Tibial artery (tissue), 4 donors: ENCODE measurements around the gene TBPL2.
"Not testable (repeated sequence)": the region's sequence is repeated elsewhere in the genome, so short reads cannot be mapped to it uniquely, and the experiment has no call there.

ENCODE experiments used
- DNase-seq, 2 donors: peaks; one replicate each; pipeline ENCODE4 v3.0.0-alpha.2; 2019
- H3K27ac ChIP-seq, 2 donors: fragments of 200-600 bp; sonication (generic) in 1 of 2; 1 replicate in 1 of 2; 2 replicates in 1 of 2; pipeline ENCODE4 v1.5.1; 2018 to 2019; ENCODE audit warnings: mild to moderate bottlenecking in 1 of 2
- H3K27me3 ChIP-seq, 2 donors: fragments of 200-600 bp; sonication (generic) in 1 of 2; one replicate each; pipeline versions ENCODE4 v1.5.1 to v1.6.0; 2016 to 2019
- H3K36me3 ChIP-seq, 3 donors: fragments of 200-600 bp; sonication (generic) in 2 of 3; one replicate each; pipeline ENCODE4 v1.5.1; 2016 to 2019; ENCODE audit warnings: mild to moderate bottlenecking in 2 of 3
- H3K4me1 ChIP-seq, 4 donors: fragments of 200-600 bp; sonication (generic) in 2 of 4; 1 replicate in 3 of 4; 2 replicates in 1 of 4; pipeline ENCODE4 v1.5.1; 2016 to 2019
- H3K4me3 ChIP-seq, 2 donors: fragments of 200-600 bp; sonication (generic) in 1 of 2; 1 replicate in 1 of 2; 2 replicates in 1 of 2; pipeline ENCODE4 v1.5.1; 2018 to 2019; ENCODE audit warnings: mild to moderate bottlenecking in 2 of 2
- H3K9me3 ChIP-seq, 3 donors: fragments of 200-600 bp; sonication (generic) in 1 of 3; one replicate each; pipeline ENCODE4 v1.5.1; 2016 to 2019
- intact Hi-C: fragments of 100-400 bp; cut with DNase I; formaldehyde crosslinking; loops from one replicate; pipeline ENCODE4 v1.15.0; 2023; ENCODE audit warnings: low total_unique reads
- TF ChIP-seq, protein P1 (sequence below), 2 experiments: fragments of 200-600 bp in 1 of 2; fragments of 450-650 bp in 1 of 2; IDR thresholded peaks; one replicate each; pipeline ENCODE4 v1.5.1; 2017 to 2019; ENCODE audit warnings: antibody characterized with exemption in 2 of 2, mild to moderate bottlenecking in 1 of 2, moderate library complexity in 1 of 2

Gene TBPL2

DNA sequence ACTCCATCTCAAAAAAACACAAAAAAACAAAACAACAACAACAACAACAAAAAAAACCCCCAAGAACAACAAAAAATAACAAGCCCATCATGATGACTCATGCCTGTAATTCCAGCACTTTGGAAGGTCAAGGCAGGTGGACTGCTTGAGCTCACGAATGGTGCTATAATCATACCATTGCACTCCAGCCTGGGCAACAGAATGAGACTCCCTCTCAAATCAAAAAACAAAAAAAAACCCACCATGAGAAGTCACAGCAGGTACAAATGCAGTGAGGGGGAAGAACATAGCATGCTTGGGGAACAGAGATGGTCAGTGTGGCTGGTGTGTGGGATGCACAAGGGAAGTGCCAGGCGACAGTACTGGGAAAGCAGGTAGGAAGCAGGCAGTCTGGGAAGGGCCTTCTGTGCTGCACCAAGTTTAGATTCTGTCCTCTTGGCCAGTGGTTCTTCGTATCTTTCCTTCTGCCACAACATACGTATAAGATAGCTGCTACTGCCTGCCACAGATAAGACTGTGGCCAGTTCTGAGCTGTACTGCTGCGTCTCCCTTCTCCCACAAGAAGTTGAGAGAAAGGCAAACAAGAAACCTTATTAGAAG is 56.8 kb downstream of the TBPL2 start:
- peaks cover 0 to 34% (median 5%) of the 10 kb centered on the region in 4 donors for H3K4me1 ChIP-seq
- peaks cover 38 to 82% (median 42%) of the 10 kb centered on the region in 3 donors for H3K36me3 ChIP-seq
- H3K27ac ChIP-seq: peak overlapping the region; percentile 71 to 82
- intact Hi-C loops: no loop called here
- TF ChIP-seq, protein P1, sequence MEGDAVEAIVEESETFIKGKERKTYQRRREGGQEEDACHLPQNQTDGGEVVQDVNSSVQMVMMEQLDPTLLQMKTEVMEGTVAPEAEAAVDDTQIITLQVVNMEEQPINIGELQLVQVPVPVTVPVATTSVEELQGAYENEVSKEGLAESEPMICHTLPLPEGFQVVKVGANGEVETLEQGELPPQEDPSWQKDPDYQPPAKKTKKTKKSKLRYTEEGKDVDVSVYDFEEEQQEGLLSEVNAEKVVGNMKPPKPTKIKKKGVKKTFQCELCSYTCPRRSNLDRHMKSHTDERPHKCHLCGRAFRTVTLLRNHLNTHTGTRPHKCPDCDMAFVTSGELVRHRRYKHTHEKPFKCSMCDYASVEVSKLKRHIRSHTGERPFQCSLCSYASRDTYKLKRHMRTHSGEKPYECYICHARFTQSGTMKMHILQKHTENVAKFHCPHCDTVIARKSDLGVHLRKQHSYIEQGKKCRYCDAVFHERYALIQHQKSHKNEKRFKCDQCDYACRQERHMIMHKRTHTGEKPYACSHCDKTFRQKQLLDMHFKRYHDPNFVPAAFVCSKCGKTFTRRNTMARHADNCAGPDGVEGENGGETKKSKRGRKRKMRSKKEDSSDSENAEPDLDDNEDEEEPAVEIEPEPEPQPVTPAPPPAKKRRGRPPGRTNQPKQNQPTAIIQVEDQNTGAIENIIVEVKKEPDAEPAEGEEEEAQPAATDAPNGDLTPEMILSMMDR (IDR thresholded peaks at IDR 0.05): no peak
- DNase-seq: no peak
- no peaks in the 10 kb centered on the region for H3K9me3 ChIP-seq
- no peaks in the 10 kb centered on the region for H3K27me3 ChIP-seq
- H3K4me3 ChIP-seq: peak overlapping the region in 1 of 2 donors; percentile 3

- H3K27me3 ChIP-seq, H3K9me3 ChIP-seq, intact Hi-C loops: not testable (repeated sequence)
- peak overlapping the region in 1 of 2 donors; percentile 3 for H3K4me3 ChIP-seq
- peak overlapping the region; percentile 71 to 82 for H3K27ac ChIP-seq
- H3K36me3 ChIP-seq: peaks cover 41 to 85% (median 48%) of the 10 kb centered on the region in 3 donors
- H3K4me1 ChIP-seq: peaks cover 0 to 34% (median 5%) of the 10 kb centered on the region in 4 donors
- DNase-seq: peak in 1 of 2 donors; percentile 71
These were observed 57.4 kb downstream of the TBPL2 start for GRCh38 chr14:55383056-55383466.

DNA sequence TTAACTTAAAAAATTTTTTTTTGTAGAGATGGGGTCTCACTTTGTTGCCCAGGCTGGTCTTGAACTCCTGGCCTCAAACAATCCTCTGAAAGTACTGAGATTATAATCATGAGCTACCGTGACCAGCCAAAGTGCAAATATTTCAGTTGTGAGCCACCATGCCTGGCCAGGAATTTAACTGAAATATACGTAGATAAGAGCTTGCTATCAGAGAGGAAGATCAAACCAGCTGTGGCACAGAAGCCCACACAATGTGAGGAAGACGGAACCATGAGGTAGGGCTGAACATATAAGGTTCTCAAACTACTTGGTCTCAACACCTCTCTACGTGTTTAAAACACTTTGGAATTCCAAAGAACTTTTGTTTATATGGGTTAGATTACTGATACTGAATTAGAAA is 57.9 kb downstream of the TBPL2 start:
- TF ChIP-seq, protein P1 (IDR thresholded peaks at IDR 0.05): no peak
- DNase-seq: no peak
- Histone ChIP-seq H3K27me3 (no peaks in the 10 kb centered on the region), H3K4me1 (peaks cover 0 to 34% (median 5%) of the 10 kb centered on the region in 4 donors), H3K27ac (peak overlapping the region; percentile 71 to 82), H3K4me3 (no peak overlapping the region), H3K9me3 (no peaks in the 10 kb centered on the region), H3K36me3 (peaks cover 46 to 85% (median 53%) of the 10 kb centered on the region in 3 donors)
- intact Hi-C loops: no loop called here

DNA sequence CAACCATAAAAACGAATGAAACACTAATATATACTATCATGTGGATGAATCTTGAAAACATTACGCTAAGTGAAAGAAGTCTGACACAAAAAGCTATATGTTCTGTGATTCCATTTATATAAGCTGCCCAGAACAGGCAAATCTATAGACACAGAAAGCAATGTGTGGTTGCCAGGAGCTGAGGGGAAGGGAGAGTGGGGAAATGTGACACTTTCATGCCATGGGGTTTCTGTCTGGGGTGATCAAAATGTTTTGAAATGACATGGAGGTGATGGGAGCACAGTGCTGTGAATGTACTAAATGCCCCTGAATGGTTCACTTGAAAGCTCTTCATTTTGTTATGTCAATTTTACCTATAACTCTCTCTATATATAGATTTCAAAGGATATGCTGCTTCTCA is 58.9 kb downstream of the TBPL2 start:
- TF ChIP-seq, protein P1 (IDR thresholded peaks at IDR 0.05): no peak
- peaks cover 55 to 85% (median 63%) of the 10 kb centered on the region in 3 donors for H3K36me3 ChIP-seq
- H3K4me3 ChIP-seq: no peak overlapping the region

GRCh38 chr14:55381040-55381439 is 59.4 kb downstream of the TBPL2 start:
- intact Hi-C loops: no loop called here
- Histone ChIP-seq H3K27ac (peak overlapping the region; percentile 24 to 82), H3K4me3 (no peak overlapping the region), H3K27me3 (no peaks in the 10 kb centered on the region), H3K36me3 (peaks cover 59 to 85% (median 67%) of the 10 kb centered on the region in 3 donors), H3K9me3 (no peaks in the 10 kb centered on the region), H3K4me1 (peaks cover 0 to 34% (median 5%) of the 10 kb centered on the region in 4 donors)
- TF ChIP-seq, protein P1 (IDR thresholded peaks at IDR 0.05): no peak
- DNase-seq: no peak

More for the DNA sequence above, 58.9 kb downstream of the TBPL2 start:
- Histone ChIP-seq H3K4me1 (peaks cover 0 to 34% (median 5%) of the 10 kb centered on the region in 4 donors), H3K27ac (peak overlapping the region; percentile 71 to 82), H3K9me3 (no peaks in the 10 kb centered on the region), H3K27me3 (no peaks in the 10 kb centered on the region)
- no peak for DNase-seq
- intact Hi-C loops: no loop called here

DNA sequence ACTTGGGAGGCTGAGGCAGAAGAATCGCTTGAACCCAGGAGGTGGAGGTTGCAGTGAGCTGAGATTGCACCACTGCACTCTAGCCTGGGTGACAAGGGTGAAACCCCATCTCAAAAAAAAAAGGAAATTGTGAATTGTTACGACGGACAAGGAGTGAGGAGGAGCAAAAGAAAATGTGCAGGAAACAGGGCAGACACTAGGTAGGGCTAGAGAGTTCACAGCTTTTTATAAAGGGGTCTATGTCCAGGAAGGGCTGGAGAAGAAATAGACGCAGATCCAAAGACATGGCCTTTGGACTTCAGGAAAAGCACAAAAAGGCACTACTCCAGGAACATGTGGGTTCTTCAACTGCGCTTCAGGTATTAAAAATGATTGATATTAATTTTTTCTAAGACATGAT is 63.2 kb downstream of the TBPL2 start:
- peaks cover 57 to 77% (median 71%) of the 10 kb centered on the region in 3 donors for H3K36me3 ChIP-seq
- TF ChIP-seq, protein P1 (IDR thresholded peaks at IDR 0.05): no peak
- intact Hi-C loops: no loop called here

More for the DNA sequence above, 63.2 kb downstream of the TBPL2 start:
- no peaks in the 10 kb centered on the region for H3K27me3 ChIP-seq
- no peak overlapping the region for H3K4me3 ChIP-seq
- H3K9me3 ChIP-seq: no peaks in the 10 kb centered on the region
- H3K4me1 ChIP-seq: peaks cover 0 to 5% (median 3%) of the 10 kb centered on the region in 4 donors
- no peak for DNase-seq
- no peak overlapping the region for H3K27ac ChIP-seq
